Fibroblast of villous mesenchyme (primary cell): ENCODE measurements around the gene TYRP1. TPM values are rescaled to one million over a fixed set of nuclear protein-coding genes. Genes with fewer than 3 reads are reported as not detected.
A peak's percentile ranks its signal among the peaks of the same experiment; 100 is the strongest.

Experiments
- DNase-seq: peaks from one replicate; pipeline ENCODE4 v3.0.0-alpha.2; 2010; ENCODE audit warnings: low read depth
- H3K4me3 ChIP-seq: 2 replicates; pipeline ENCODE4 v1.5.1; 2011; ENCODE audit warnings: low read depth, mild to moderate bottlenecking, low read length
- total RNA-seq: library from RNA; depleted of rRNA; stranded (reverse); fragments of >200 nt; gene quantifications from 2 replicates; pipeline ENCODE4 v1.2.3, GENCODE V29; 2012
- TF ChIP-seq, protein P1 (sequence below): IDR thresholded peaks from 2 replicates; pipeline ENCODE4 v1.5.1; 2012; ENCODE audit warnings: low read depth, mild to moderate bottlenecking, low read length; ENCODE audit not compliant: insufficient read depth

TYRP1 gene
- total RNA-seq, 1 donor, result 0.43 TPM

DNA sequence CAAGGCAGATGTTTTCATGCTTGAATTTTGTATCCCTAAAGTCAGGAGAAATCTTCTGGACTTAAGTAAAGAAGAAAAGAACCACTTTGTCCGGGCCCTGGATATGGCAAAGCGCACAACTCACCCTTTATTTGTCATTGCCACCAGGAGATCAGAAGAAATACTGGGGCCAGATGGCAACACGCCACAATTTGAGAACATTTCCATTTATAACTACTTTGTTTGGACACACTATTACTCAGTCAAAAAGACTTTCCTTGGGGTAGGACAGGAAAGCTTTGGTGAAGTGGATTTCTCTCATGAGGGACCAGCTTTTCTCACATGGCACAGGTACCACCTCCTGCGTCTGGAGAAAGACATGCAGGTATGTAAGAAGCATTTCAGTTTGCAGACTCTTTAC lies 2.3 kb downstream of the TYRP1 start:
- no peak overlapping the region for H3K4me3 ChIP-seq
- TF ChIP-seq, protein P1, sequence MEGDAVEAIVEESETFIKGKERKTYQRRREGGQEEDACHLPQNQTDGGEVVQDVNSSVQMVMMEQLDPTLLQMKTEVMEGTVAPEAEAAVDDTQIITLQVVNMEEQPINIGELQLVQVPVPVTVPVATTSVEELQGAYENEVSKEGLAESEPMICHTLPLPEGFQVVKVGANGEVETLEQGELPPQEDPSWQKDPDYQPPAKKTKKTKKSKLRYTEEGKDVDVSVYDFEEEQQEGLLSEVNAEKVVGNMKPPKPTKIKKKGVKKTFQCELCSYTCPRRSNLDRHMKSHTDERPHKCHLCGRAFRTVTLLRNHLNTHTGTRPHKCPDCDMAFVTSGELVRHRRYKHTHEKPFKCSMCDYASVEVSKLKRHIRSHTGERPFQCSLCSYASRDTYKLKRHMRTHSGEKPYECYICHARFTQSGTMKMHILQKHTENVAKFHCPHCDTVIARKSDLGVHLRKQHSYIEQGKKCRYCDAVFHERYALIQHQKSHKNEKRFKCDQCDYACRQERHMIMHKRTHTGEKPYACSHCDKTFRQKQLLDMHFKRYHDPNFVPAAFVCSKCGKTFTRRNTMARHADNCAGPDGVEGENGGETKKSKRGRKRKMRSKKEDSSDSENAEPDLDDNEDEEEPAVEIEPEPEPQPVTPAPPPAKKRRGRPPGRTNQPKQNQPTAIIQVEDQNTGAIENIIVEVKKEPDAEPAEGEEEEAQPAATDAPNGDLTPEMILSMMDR, result no peak
- DNase-seq, result no peak

DNA sequence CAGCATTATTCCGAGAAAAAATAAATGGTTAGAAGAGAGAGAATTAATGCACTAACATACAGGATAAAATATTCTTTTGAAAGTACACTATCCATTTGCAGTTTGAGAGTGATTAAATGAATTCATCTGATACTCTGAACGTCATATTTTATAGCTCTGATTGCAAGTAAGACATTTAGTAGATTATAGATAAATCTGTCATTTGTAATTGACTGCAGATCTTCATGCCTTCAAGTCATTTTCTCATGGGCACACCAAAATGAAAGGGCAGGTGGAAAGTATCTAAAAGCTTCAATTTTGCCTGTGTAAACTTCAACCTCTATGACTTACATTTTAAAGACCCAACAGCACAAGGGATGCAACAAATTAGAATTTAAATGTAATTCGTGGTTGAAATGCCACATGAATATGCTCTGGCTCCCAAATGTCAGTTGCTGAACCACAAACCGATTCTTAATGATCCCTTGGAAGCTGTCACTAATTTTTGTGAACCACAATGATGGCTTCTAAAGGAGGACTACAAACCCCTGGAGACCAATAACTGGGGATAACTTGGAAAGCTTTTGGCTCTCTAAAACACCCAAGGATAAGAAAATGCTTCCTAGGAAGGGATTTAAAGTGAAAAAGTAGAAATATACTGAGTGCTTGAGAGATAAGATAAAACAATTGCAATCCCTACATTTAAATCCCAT lies 3.9 kb downstream of the TYRP1 start:
- TF ChIP-seq, protein P1, result no peak
- peak; percentile 49 for DNase-seq
- H3K4me3 ChIP-seq, result no peak overlapping the region

DNA sequence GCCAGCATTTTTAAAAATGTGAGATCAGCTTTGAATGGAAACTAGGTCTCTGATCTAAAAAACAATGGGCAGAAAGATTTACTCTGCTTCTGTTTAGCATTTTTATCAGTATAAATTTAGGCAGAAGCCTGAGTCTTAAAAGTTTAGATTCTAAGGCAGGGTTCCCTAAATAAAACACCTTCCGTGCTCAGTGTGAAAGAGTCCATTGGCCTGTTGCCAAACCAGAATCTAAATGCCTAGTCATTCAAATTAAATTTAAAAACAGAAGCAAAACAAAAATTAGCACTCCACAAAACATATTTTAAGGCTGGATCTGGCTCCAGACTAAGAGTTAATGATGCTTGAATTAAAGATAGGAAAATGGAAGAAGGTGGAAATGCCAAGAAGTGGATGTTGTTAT lies 4.5 kb downstream of the TYRP1 start:
- TF ChIP-seq, protein P1, result no peak
- DNase-seq, result peak; percentile 61
- no peak overlapping the region for H3K4me3 ChIP-seq

DNA sequence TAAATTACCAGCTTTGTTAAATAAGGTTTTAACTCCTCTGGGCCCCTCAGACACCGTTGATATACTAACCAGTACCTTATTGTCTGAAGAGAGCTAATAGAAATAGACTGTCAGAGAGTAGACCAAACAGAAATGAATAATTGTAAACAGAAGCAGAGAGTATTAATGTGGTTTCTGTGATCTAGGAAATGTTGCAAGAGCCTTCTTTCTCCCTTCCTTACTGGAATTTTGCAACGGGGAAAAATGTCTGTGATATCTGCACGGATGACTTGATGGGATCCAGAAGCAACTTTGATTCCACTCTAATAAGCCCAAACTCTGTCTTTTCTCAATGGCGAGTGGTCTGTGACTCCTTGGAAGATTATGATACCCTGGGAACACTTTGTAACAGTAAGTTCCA lies 5.1 kb downstream of the TYRP1 start:
- no peak overlapping the region for H3K4me3 ChIP-seq
- TF ChIP-seq, protein P1, result no peak
- peak; percentile 97 for DNase-seq

DNA sequence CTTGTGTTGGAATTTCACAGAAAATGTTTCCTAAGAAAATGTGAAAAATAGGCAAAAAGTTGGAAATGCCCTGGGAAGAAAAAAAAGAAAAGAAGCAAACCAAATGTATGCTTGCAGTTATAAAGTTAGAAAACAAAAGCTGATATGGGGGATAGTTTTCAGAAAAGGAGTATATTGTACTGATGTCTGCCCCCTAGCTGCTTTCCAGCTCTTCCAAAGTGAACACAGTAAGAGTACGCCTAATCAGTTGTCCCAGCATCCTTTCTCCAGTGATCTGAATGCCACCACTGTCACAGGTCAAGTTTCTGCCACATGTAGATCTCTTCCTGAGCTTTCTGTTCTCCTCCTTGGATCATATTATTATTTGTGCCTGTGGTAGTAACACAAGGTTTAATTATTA lies 5.8 kb downstream of the TYRP1 start:
- TF ChIP-seq, protein P1, result peak; percentile 44
- DNase-seq, result no peak
- no peak overlapping the region for H3K4me3 ChIP-seq

DNA sequence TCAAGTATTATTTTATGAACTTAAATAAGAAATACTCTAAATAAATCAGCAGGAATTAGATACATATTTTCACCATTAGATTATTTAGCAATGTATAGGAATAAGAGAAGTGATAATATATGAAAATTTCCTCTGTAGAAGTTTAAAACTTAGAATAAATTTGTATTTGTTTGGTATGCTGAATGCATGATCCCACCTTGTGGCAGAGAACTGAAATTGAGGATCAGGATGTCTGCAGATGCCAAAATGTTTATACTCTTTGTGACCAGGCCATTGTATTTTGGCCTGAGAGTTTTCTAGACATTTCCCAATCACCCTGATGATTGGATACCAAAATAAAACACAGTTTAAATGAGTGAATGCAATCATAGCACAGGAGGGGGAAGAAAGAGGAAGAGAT lies 6.3 kb downstream of the TYRP1 start:
- DNase-seq, result peak; percentile 38
- no peak overlapping the region for H3K4me3 ChIP-seq
- TF ChIP-seq, protein P1, result peak; percentile 58

DNA sequence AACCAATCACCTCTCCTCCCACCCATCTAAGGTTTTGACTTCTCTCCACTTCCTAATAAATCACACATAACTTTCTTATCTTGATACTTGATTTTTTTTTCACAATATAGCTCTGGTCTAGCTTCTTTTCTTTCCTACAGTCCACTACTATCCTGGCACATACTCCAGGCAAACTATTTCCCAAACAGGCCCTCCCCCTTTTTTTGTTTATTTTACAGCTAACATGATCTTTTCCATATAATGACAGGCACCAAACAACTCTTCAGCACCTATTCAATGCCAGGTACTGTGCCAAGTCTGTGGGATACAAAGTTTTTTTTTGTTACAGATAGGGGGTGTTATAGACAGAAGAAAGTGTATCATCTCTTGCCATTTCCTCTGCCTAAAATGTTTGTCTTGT lies 7.9 kb downstream of the TYRP1 start:
- TF ChIP-seq, protein P1, result no peak
- DNase-seq, result no peak
- H3K4me3 ChIP-seq, result no peak overlapping the region
